ENCODE data around the gene SPP1. TPM values are rescaled to one million over a fixed set of nuclear protein-coding genes. Genes with fewer than 3 reads are reported as not detected.

Gene SPP1
- total RNA-seq, 1 experiment from 2014 or later: not detected

DNA sequence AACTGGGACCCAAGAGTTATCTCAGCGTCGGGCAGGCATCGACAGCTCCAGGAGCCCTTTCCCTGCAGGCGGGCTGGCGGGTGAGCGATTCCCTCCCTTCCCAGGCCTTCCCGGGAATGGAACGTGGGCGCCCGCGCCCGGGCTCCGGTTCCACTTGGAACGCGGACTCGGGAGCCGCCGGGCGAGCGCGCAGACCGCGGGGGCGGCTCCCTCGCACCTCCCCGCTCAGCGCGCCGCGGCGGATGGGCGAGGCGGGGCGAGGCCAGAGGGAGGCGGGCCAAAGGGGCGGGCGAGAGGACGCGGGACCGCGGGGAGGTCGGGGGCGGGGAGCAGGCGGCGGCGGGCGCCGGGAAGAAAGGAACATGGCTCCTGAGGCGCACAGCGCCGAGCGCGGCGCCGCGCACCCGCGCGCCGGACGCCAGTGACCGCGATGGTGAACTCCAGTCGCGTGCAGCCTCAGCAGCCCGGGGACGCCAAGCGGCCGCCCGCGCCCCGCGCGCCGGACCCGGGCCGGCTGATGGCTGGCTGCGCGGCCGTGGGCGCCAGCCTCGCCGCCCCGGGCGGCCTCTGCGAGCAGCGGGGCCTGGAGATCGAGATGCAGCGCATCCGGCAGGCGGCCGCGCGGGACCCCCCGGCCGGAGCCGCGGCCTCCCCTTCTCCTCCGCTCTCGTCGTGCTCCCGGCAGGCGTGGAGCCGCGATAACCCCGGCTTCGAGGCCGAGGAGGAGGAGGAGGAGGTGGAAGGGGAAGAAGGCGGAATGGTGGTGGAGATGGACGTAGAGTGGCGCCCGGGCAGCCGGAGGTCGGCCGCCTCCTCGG is 32.0 kb downstream of the SPP1 start, which contains the start of gene PKD2:
TSS of gene PKD2 (plus strand) at position 332 of the 818 bp plus-strand sequence. CDS start at position 431, 99 bp downstream.
- ATAC-seq: peak; percentile 85

DNA sequence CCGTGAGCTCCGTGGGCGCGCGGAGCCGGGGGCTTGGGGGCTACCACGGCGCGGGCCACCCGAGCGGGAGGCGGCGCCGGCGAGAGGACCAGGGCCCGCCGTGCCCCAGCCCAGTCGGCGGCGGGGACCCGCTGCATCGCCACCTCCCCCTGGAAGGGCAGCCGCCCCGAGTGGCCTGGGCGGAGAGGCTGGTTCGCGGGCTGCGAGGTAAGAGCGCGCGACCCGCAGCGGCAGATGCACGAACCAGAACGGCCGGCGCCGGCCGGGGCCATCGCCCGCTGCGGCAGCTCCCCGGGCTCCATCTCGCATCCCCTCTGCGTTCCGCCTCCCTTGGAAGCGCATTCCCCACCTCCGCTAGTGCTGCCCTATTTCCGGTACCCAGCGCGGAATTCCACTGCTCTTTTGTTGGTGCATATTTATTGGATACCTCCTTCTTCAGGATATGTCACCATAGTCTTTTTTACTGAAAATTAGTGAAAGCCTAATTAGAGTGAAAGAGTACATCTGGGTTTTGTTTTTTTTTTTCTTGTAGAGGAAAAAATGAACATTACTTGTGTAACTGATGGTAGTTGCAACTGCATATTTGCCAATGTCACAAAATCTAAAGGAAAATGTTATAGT is 32.7 kb downstream of the SPP1 start:
- H3K4me1 ChIP-seq (ENCODE audit: insufficient read depth, low read length): peaks cover 16% of the 10 kb centered on the region
- peak overlapping the region; percentile 90 for H3K4me2 ChIP-seq (ENCODE audit: low read length)
- peak; percentile 50 for ATAC-seq
- peak overlapping the region; percentile 92 for H3K4me3 ChIP-seq (ENCODE audit: low read length)
- no peaks in the 10 kb centered on the region for H3K9me2 ChIP-seq (replicated peaks; ENCODE audit: low read length)
- POLR2A ChIA-PET (ENCODE audit: unreplicated experiment): interaction anchor here (0.6 kb wide), 1 partner anchor 10 kb away, joined by 4 read pairs; no protein-coding TSS in a partner anchor
- peak; percentile 35 for DNase-seq
- H3K27ac ChIP-seq (ENCODE audit: low read length): no peak overlapping the region
- H4K20me1 ChIP-seq (ENCODE audit: low read length): no peaks in the 10 kb centered on the region
- BruUV-seq (replicated peaks): no TSS peak
- no peaks in the 10 kb centered on the region for H3F3A ChIP-seq (ENCODE audit: low read length, unreplicated experiment)
- H3K27me3 ChIP-seq (ENCODE audit: low read length): no peaks in the 10 kb centered on the region
- H3K79me2 ChIP-seq (ENCODE audit: low read length): peaks cover 53% of the 10 kb centered on the region
- intact Hi-C loops (cut with micrococcal nuclease): no loop called here
- peak overlapping the region; percentile 74; the same call in 1 of the 2 replicates for H2AFZ ChIP-seq (ENCODE audit: low read length)
- H3K36me3 ChIP-seq (ENCODE audit: low read depth, low read length): no peaks in the 10 kb centered on the region
- CTCF ChIA-PET: no interaction called here
- H3K9me3 ChIP-seq (ENCODE audit: low read length): no peaks in the 10 kb centered on the region
- peak overlapping the region; percentile 56 for H3K9ac ChIP-seq (ENCODE audit: low read length)
- TF ChIP-seq, protein P1, sequence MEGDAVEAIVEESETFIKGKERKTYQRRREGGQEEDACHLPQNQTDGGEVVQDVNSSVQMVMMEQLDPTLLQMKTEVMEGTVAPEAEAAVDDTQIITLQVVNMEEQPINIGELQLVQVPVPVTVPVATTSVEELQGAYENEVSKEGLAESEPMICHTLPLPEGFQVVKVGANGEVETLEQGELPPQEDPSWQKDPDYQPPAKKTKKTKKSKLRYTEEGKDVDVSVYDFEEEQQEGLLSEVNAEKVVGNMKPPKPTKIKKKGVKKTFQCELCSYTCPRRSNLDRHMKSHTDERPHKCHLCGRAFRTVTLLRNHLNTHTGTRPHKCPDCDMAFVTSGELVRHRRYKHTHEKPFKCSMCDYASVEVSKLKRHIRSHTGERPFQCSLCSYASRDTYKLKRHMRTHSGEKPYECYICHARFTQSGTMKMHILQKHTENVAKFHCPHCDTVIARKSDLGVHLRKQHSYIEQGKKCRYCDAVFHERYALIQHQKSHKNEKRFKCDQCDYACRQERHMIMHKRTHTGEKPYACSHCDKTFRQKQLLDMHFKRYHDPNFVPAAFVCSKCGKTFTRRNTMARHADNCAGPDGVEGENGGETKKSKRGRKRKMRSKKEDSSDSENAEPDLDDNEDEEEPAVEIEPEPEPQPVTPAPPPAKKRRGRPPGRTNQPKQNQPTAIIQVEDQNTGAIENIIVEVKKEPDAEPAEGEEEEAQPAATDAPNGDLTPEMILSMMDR (conservative IDR thresholded peaks at IDR 0.05; ENCODE audit: low read depth, low read length): no peak
- TF ChIP-seq EZH2phosphoT487 (IDR thresholded peaks at IDR 0.05; ENCODE audit: borderline replicate concordance, low read length) (no peak), EZH2 (IDR thresholded peaks at IDR 0.05; ENCODE audit: low read length, unreplicated experiment) (no peak)

More for the DNA sequence above, 32.0 kb downstream of the SPP1 start, which contains the start of gene PKD2:
- Histone ChIP-seq H3K27me3 (ENCODE audit: low read length) (no peaks in the 10 kb centered on the region), H3K4me1 (ENCODE audit: insufficient read depth, low read length) (peaks cover 16% of the 10 kb centered on the region), H3K79me2 (ENCODE audit: low read length) (peaks cover 46% of the 10 kb centered on the region), H3K36me3 (ENCODE audit: low read depth, low read length) (no peaks in the 10 kb centered on the region), H3F3A (ENCODE audit: low read length, unreplicated experiment) (no peaks in the 10 kb centered on the region), H2AFZ (ENCODE audit: low read length) (peak within 1 kb of the TSS; percentile 74; the same call in 1 of the 2 replicates), H3K9ac (ENCODE audit: low read length) (peak within 1 kb of the TSS; percentile 56), H3K4me3 (ENCODE audit: low read length) (peak within 1 kb of the TSS; percentile 92), H3K9me3 (ENCODE audit: low read length) (no peaks in the 10 kb centered on the region), H4K20me1 (ENCODE audit: low read length) (no peaks in the 10 kb centered on the region), H3K4me2 (ENCODE audit: low read length) (peak within 1 kb of the TSS; percentile 90), H3K27ac (ENCODE audit: low read length) (no peak within 1 kb of the TSS), H3K9me2 (replicated peaks; ENCODE audit: low read length) (no peaks in the 10 kb centered on the region)
- ChIA-PET POLR2A (ENCODE audit: unreplicated experiment) (interaction anchor here (0.6 kb wide), 1 partner anchor 10 kb away, joined by 4 read pairs; no protein-coding TSS in a partner anchor), CTCF (no interaction called here)
- DNase-seq: peak; percentile 66
- TF ChIP-seq EZH2 (IDR thresholded peaks at IDR 0.05; ENCODE audit: low read length, unreplicated experiment): no peak
- TF ChIP-seq EZH2phosphoT487 (IDR thresholded peaks at IDR 0.05; ENCODE audit: borderline replicate concordance, low read length): no peak
- TF ChIP-seq, protein P1 (conservative IDR thresholded peaks at IDR 0.05; ENCODE audit: low read depth, low read length): no peak
- intact Hi-C loops (cut with micrococcal nuclease): no loop called here
- BruUV-seq (replicated peaks): no TSS peak
